Measurements from ENCODE around the gene RAB11FIP4.

DNA sequence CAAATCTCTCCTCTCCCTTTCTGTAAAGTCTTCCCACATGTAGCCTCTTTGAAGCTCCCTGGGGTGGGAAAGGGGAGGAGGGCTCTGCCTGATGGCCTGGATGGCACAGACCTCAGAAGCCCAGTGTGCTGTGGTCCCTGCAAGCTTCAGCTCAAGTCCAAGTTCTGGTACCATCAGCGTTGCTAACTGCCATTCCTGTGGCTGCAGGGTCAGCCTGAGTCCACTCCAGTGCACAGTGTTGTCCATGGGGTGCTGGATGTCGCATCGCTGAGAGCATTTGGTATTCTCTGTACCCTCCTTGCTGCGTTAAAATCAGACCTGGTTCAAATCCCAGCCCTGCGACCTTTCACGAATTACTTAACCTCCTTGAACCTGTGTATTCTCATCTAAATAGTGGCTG lies 105.1 kb downstream of the RAB11FIP4 start:
- TF ChIP-seq, protein P1, sequence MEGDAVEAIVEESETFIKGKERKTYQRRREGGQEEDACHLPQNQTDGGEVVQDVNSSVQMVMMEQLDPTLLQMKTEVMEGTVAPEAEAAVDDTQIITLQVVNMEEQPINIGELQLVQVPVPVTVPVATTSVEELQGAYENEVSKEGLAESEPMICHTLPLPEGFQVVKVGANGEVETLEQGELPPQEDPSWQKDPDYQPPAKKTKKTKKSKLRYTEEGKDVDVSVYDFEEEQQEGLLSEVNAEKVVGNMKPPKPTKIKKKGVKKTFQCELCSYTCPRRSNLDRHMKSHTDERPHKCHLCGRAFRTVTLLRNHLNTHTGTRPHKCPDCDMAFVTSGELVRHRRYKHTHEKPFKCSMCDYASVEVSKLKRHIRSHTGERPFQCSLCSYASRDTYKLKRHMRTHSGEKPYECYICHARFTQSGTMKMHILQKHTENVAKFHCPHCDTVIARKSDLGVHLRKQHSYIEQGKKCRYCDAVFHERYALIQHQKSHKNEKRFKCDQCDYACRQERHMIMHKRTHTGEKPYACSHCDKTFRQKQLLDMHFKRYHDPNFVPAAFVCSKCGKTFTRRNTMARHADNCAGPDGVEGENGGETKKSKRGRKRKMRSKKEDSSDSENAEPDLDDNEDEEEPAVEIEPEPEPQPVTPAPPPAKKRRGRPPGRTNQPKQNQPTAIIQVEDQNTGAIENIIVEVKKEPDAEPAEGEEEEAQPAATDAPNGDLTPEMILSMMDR (IDR thresholded peaks at IDR 0.05; ENCODE audit: borderline replicate concordance, extremely low read depth, low read length, poor library complexity, severe bottlenecking), result no peak
- no peak for TF ChIP-seq EZH2 (IDR thresholded peaks at IDR 0.05; ENCODE audit: borderline replicate concordance, low read depth, low read length, severe bottlenecking)
